ENCODE measurements around the gene WDR27. TPM values are rescaled to one million over a fixed set of nuclear protein-coding genes. Genes with fewer than 3 reads are reported as not detected.

Gene WDR27
- total RNA-seq (54.5 TPM), polyA plus RNA-seq (15.9 TPM)

- peak within 1 kb of the TSS; percentile 88 for H3K4me3 ChIP-seq (ENCODE audit: low read depth, low read length)
- H3K27ac ChIP-seq (ENCODE audit: low read depth), result peak within 1 kb of the TSS; percentile 94
- no peaks in the 10 kb centered on the region for H3K4me1 ChIP-seq (ENCODE audit: insufficient read depth)
- WGBS, result under 1% methylated on average over 92 of the region's 92 CpGs
- peak; percentile 89 for DNase-seq (ENCODE audit: extremely low spot score)
- H3K36me3 ChIP-seq (ENCODE audit: insufficient read depth), result no peaks in the 10 kb centered on the region
These were observed at the start of gene WDR27, which contains the start of gene C6orf120 for GRCh38 chr6:169701954-169702839. WDR27 (minus strand) TSS chr6:169702029; CDS start chr6:169689005, 13,024 bp downstream. C6orf120 (plus strand) TSS chr6:169702126; CDS start chr6:169702460, 334 bp downstream.

DNA sequence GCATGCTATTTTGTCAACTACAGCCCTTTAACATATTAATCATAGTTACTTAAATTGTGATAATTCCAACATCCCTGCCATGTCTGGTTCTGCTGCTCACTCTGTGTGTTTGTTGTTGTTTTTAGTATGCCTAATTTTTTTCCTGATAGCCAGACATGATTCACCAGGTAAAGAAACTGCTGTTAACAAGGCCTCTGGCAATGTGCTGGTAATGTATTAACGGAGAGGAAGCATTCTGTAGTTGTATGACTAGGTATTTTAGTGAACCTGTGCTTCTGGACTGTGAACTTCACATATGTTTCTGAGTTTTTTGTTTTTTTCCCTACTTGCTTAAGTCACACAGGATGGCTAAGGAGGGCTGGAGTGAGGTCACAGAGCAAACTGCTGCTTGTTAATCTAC is 44.7 kb upstream of the WDR27 start:
- Histone ChIP-seq H3K36me3 (ENCODE audit: insufficient read depth) (no peaks in the 10 kb centered on the region), H3K4me3 (ENCODE audit: low read depth, low read length) (no peak overlapping the region), H3K27ac (ENCODE audit: low read depth) (no peak overlapping the region), H3K4me1 (ENCODE audit: insufficient read depth) (no peaks in the 10 kb centered on the region)
- WGBS, result 91% methylated on average over 1 of the region's 1 CpG
- DNase-seq (ENCODE audit: extremely low spot score), result no peak

DNA sequence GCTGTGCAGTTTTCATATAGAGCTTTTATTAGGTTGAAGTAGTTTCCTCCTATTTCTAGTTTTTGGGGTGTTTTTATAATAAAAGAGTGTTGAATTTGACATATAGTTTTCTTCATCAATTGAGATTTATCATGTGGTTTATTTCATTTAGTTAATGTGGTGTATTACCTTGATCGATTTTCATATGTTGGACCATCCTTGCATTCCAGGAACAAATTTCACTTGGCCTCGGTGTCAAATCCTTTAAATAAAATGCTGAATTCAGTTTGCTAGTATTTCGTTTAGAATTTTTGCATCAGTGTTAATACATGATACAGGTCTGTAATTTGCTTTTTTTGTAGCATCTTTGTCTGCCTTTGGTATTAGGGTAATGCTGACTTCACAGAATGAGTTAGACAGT is 43.6 kb upstream of the WDR27 start:
- DNase-seq (ENCODE audit: extremely low spot score), result no peak
- no peaks in the 10 kb centered on the region for H3K36me3 ChIP-seq (ENCODE audit: insufficient read depth)
- H3K4me3 ChIP-seq (ENCODE audit: low read depth, low read length), result no peak overlapping the region
- 82% methylated on average over 3 of the region's 3 CpGs for WGBS
- H3K27ac ChIP-seq (ENCODE audit: low read depth), result no peak overlapping the region
- no peaks in the 10 kb centered on the region for H3K4me1 ChIP-seq (ENCODE audit: insufficient read depth)

DNA sequence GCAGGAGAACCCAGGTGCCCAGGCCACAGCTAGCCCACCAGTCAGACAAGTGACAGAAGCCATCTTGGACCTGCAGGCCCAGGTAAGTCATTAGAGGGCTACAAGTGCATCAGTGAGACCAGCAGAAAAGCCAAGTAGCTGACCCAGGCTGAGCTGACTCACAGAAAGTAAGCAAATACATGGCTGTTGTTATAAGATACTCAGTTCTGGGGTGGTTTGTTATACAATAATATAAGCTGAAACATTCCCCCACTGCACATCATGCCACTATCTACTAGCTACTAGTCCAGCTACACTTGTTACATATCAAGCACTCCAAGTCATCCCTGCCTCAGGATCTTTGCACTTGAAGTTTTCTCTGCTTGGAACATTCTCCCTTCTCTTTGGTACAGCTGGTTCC is 39.5 kb upstream of the WDR27 start:
- no peak for DNase-seq (ENCODE audit: extremely low spot score)
- Histone ChIP-seq H3K4me1 (ENCODE audit: insufficient read depth) (no peaks in the 10 kb centered on the region), H3K36me3 (ENCODE audit: insufficient read depth) (no peaks in the 10 kb centered on the region), H3K4me3 (ENCODE audit: low read depth, low read length) (no peak overlapping the region), H3K27ac (ENCODE audit: low read depth) (no peak overlapping the region)

DNA sequence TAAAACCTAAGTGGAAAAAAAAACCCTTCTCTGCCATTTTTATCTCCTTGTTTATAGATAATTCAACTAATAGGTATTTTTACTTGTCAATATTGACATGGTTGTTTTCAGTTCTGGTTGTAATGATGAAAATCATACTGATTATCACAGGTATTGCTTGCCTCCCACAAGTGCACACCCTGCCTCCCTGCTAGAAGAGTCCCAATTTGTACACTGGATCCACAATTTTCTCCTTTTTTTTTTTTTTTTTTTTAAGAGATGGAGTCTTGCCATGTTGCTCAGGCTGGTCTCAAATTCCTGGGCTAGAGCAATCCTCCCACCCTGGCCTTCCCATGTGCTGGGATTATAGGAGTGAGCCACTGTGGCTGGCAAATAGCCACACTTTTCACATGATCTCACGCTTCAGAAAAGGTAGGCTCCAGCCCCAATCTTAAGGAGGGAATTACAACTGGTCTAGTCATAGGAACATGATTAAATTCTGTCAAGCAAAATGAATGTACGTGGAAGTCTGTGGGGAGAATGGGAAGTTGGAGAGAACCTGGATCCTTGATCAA is 37.2 kb upstream of the WDR27 start:
- H3K4me3 ChIP-seq (ENCODE audit: low read depth, low read length), result no peak overlapping the region
- no peak for DNase-seq (ENCODE audit: extremely low spot score)
- 85% methylated on average over 2 of the region's 2 CpGs for WGBS
- H3K27ac ChIP-seq (ENCODE audit: low read depth), result no peak overlapping the region
- H3K4me1 ChIP-seq (ENCODE audit: insufficient read depth), result no peaks in the 10 kb centered on the region
- H3K36me3 ChIP-seq (ENCODE audit: insufficient read depth), result no peaks in the 10 kb centered on the region

DNA sequence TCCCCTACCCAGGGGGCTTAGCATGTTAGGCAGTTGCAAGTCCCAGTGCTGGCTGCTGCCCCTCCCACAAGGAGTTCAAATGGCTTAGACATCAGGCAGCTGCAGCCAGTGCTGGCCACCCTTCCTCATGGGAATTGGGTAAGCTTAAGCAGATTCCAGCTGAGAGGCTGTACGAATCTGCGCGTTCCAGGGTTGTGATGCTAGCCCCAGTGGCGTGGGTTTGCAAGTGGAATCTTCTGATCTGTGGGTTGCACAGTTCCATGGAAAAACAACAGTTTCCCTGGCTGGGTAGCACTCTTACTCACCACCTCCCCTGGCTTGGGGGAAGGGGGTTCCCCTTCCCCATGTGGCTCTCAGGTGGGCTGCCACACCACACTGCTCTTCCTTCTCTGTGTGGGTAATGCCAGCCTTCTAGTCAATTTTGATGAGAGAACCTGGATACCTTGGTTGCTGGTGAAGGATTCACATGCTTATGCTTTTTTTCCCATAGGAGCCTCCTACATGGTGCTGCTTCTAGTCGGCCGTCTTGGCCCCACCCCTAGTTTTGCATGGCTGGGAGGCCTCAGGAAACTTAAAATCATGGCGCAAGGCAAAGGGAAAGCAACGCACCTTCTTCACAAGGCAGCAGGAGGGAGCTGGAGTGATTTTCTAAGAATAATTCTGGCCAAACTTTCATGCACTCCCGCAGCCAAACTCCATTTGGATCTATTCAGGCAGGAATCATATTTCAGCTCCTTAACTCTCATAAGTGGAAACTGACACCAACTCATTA is 36.6 kb upstream of the WDR27 start:
- no peaks in the 10 kb centered on the region for H3K36me3 ChIP-seq (ENCODE audit: insufficient read depth)
- H3K4me1 ChIP-seq (ENCODE audit: insufficient read depth), result no peaks in the 10 kb centered on the region
- no peak overlapping the region for H3K4me3 ChIP-seq (ENCODE audit: low read depth, low read length)
- H3K27ac ChIP-seq (ENCODE audit: low read depth), result no peak overlapping the region
- DNase-seq (ENCODE audit: extremely low spot score), result no peak
- WGBS, result 57% methylated on average over 9 of the region's 9 CpGs

DNA sequence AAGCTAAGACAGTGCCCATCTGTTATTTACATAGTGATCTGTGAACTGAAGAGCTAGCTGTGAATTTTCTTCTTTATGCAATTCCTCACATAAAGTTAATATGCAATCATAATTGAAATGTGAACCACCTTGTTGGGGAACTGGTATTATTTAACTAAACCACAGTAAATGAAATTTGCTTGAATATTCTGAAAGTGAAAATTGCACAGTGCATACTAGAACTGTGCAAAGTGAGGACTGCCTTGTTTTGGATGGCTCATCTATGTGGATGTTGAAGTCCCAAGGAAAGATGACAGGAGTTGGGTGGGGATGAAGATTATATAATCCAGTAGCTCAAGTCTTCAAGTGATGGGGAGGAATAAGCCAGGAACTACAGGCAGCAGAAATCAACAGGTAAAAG is 28.1 kb upstream of the WDR27 start:
- Histone ChIP-seq H3K4me3 (ENCODE audit: low read depth, low read length) (no peak overlapping the region), H3K27ac (ENCODE audit: low read depth) (no peak overlapping the region), H3K36me3 (ENCODE audit: insufficient read depth) (no peaks in the 10 kb centered on the region), H3K4me1 (ENCODE audit: insufficient read depth) (no peaks in the 10 kb centered on the region)
- no peak for DNase-seq (ENCODE audit: extremely low spot score)

DNA sequence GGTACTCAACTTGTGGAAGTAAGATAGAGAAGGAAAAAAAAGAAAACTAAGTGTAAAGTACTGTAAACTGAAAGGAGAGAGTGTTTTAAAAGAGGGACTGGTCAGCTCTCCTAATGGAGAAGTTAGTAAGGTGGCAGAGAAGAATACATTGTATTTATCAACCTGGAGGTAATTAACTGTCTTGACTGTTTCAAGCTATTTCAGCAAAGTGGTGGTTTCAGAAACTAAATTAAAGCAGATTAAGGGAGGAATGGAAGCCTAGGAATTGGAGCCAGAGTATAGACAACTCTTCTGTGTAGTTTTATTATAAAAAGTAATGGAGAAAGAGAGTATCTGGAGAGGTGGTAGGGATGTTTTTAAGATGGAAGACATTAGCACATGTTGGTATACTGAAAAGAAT is 25.1 kb upstream of the WDR27 start:
- Histone ChIP-seq H3K4me3 (ENCODE audit: low read depth, low read length) (no peak overlapping the region), H3K4me1 (ENCODE audit: insufficient read depth) (no peaks in the 10 kb centered on the region), H3K36me3 (ENCODE audit: insufficient read depth) (no peaks in the 10 kb centered on the region), H3K27ac (ENCODE audit: low read depth) (no peak overlapping the region)
- no peak for DNase-seq (ENCODE audit: extremely low spot score)

DNA sequence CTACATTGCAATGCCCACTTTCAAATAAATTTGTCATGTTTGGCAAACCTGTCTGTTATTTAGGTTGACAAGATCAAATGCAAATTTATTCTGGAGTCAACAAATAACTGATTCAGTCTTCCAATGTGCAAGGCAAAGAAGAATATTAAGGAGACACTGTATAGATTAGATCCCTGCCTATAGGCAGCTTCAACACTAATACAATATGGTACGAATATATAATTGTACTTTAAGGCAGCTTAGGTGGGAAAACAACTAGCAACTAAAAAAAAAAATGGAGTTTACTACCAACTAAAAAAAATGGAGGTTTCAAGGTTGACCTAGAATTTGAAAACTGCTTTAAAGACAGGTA is 24.2 kb upstream of the WDR27 start:
- Histone ChIP-seq H3K36me3 (ENCODE audit: insufficient read depth) (no peaks in the 10 kb centered on the region), H3K4me3 (ENCODE audit: low read depth, low read length) (no peak overlapping the region), H3K27ac (ENCODE audit: low read depth) (no peak overlapping the region), H3K4me1 (ENCODE audit: insufficient read depth) (no peaks in the 10 kb centered on the region)
- DNase-seq (ENCODE audit: extremely low spot score), result no peak
- WGBS, result 95% methylated on average over 1 of the region's 1 CpG

DNA sequence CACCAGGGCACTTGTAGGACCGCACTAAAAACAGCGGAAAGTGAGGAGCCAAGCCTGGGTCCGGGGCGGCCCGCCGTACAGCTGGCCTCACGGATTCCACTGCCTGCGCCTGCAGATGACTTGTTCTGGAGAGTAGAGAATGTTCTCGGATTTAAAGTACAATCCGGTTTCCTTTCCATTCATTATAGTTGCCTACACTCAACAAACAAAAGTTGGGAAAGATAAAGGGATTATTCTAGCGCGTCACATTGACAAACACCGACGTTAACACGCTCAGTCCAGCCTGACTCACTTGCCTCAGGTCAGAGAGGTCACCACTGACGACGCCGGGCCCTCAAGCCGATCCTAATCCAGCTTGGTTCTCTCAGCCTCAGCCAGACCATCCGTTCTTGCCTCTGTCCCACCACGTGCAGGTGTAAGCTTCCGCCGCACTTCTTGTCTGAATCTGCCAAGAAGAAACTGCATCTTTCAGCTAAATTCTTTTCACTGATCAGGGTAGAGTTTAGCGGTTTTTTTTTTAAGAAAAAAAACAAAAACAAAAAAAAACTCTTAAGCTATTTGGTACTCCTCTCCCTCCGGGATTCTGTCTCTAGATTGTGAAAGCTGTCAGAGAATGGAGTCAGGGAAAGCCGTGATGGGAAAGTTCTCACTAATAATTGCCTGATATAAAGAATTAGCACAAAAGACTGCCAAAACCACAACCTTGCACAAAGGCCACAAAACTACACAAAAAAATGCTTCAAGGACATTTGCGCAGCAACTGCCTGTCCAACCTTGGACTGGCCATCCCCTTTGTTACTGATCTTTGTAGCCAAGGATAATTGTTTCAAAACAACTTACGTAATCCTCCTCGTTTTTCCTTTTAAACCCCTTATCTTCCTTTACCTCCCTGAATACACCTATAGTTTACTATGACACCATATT is 23.6 kb upstream of the WDR27 start:
- no peaks in the 10 kb centered on the region for H3K36me3 ChIP-seq (ENCODE audit: insufficient read depth)
- WGBS, result 24% methylated on average over 29 of the region's 29 CpGs
- H3K27ac ChIP-seq (ENCODE audit: low read depth), result peak overlapping the region; percentile 97

DNA sequence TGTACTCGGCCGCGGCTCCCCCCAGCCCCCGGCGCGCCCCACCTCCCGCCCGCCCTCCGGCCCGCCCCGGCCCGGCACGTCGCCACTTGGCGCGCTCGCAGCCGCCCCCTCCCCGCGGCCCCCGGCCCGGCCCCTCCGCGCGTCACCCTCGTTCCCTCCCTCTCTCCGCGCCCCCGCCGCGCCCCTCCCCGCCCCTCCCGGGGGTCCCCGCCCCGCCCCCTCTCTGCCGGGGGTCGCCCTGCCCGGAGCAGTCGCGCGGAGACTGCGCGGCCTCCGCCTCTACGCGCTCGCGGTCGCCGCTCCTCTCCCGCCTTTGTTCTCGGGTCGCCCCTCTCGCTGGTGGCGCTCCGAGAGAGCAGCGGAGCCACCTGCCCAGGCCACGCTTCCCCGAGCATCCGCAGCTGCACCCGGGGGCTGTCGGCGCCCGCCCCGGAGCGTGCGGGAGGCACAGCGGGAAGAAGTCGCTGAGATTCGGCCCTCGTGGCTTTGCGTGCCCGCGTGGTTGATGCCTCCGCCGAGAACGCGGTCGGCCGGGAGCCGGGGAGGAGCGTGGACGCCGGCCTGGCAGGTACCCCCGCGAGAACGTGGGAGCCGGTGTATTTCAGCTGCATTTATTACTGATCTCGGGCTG is 22.8 kb upstream of the WDR27 start, which contains the start of gene PHF10:
Gene PHF10 (minus strand): TSS at position 7 of the 631 bp plus-strand sequence. CDS start 569 bp downstream, outside the sequence.
- Histone ChIP-seq H3K27ac (ENCODE audit: low read depth) (peak within 1 kb of the TSS; percentile 99), H3K36me3 (ENCODE audit: insufficient read depth) (no peaks in the 10 kb centered on the region), H3K4me1 (ENCODE audit: insufficient read depth) (no peaks in the 10 kb centered on the region), H3K4me3 (ENCODE audit: low read depth, low read length) (peak within 1 kb of the TSS; percentile 98)
- WGBS, result under 1% methylated on average over 87 of the region's 89 CpGs
- no peak for DNase-seq (ENCODE audit: extremely low spot score)

More for the DNA sequence above, 23.6 kb upstream of the WDR27 start:
- Histone ChIP-seq H3K4me3 (ENCODE audit: low read depth, low read length) (peak overlapping the region; percentile 98), H3K4me1 (ENCODE audit: insufficient read depth) (no peaks in the 10 kb centered on the region)
- no peak for DNase-seq (ENCODE audit: extremely low spot score)

DNA sequence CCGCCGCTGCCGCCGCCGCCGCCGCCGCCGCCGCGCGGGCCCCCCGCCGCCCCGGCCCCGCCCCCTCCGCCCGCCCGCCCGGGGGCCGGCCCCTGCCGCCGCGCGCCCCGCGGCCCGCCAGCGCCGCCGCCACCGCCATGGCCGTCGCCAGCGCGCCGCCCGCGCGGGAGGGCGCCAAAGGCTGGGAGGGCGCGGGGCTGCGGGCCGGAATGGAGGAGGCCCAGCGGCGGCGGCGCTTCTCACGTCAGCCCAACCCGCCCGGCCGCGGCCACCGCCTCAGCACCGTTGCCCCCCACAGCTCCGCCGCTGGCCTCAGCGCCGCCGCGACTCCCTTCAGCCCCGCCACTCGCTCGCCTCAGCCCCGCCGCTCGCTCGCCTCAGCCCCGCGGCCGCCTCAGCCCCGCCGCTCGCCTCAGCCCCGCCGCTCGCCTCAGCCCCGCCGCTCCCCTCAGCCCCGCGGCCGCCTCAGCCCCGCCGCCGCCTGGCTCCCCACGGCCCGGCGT is 22.2 kb upstream of the WDR27 start:
- H3K4me3 ChIP-seq (ENCODE audit: low read depth, low read length), result peak overlapping the region; percentile 98
- no peak for DNase-seq (ENCODE audit: extremely low spot score)
- H3K27ac ChIP-seq (ENCODE audit: low read depth), result peak overlapping the region; percentile 99
- no peaks in the 10 kb centered on the region for H3K4me1 ChIP-seq (ENCODE audit: insufficient read depth)
- under 1% methylated on average over 57 of the region's 89 CpGs for WGBS
- no peaks in the 10 kb centered on the region for H3K36me3 ChIP-seq (ENCODE audit: insufficient read depth)
